HG02763 (cell line): ENCODE data around the gene BAAT.
A peak's percentile ranks its signal among the peaks of the same experiment; 100 is the strongest.
"Not testable (repeated sequence)": the region's sequence is repeated elsewhere in the genome, so short reads cannot be mapped to it uniquely, and the experiment has no call there.

ENCODE experiments used
- ATAC-seq: cut with Tn5 transposase; IDR thresholded peaks from one replicate; pipeline ENCODE4 v1.9.1; 2021; ENCODE audit warnings: mild to moderate bottlenecking, moderate library complexity; ENCODE audit not compliant: unreplicated experiment

The BAAT gene

DNA sequence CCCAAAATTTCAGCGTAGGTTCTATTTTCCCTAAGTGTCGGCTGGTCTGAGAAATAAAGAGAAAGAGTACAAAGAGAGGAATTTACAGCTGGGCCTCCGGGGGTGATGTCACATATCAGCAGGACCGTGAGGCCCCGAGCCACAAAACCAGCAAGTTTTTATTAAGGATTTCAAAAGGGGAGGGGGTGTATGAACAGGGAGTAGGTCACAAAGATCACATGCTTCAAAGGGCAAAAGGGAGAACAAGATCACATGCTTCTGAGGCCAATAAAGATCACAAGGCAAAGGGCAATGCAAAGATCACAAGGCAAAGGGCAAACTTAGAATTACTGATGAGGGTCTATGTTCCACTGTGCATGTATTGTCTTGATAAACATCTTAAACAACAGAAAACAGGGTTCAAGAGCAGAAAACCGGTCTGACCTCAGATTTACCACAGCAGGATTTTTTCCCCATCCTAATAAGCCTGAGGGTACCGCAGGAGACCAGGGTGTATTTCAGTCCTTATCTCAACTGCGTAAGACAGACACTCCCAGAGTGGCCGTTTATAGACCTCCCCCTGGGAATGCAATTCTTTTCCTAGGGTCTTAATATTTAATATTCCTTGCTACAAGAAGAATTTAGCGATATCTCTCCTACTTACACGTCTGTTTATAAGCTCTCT, at the start of gene BAAT:
Gene BAAT (minus strand): TSS at position 134 of the 664 bp plus-strand sequence. CDS start 13,602 bp downstream, outside the sequence.
- not testable (repeated sequence) for ATAC-seq

DNA sequence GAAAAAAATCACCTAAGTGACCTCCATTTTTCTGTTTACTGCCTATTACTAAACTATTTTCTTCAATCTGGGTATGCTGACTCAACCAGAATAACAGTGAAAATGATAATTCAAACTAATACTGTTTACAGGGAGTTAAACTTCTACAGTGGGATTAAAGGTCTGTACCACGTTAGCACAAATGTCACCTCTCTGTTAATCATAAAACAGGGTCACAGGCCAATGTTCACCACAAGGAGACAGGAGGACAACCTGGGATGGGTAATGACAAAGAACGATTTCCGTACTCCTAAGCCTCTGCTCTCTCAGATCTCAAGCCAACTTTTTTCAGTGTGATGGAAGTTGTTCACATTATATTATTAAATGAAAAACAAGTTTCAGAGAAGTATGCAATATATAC, 48.4 kb upstream of the BAAT start:
- ATAC-seq, result no peak

DNA sequence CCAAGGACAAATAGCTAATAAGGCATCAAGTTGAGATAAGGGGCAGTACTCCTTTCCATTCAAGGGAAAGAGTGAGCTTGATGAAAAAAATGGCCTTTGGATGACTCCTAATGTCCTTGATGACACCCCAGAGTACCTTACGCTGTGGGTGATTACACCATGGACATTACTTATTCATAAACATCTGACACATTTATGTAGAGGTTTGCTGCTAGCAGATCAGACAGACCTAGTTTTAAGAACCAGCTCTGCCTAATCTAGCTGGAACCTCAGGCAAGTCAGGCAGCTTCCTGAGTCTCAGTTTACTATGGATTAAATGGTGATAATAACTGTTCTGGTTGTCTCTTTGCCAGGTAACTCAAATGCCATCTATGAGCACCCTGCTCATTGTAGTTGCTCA, 47.9 kb upstream of the BAAT start:
- ATAC-seq, result no peak

DNA sequence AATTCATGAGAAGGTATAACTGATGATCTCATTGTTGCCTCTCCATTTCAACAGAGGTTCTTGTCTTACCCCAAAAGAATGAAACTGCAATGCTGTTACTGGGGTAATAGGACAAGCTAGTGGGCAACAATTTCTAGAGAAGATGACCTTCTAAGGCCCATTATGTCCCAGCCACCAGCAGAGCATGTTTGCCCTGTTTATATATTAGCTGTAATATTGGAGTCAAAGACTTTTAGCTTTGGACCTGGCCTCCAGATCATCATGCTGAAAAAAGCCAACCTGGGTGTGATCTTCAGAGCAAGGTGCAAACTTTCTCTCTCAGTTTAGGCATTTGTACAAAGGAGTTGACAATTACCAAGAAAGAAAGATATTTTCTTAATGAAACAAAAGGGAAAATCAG, 47.4 kb upstream of the BAAT start:
- ATAC-seq, result no peak

DNA sequence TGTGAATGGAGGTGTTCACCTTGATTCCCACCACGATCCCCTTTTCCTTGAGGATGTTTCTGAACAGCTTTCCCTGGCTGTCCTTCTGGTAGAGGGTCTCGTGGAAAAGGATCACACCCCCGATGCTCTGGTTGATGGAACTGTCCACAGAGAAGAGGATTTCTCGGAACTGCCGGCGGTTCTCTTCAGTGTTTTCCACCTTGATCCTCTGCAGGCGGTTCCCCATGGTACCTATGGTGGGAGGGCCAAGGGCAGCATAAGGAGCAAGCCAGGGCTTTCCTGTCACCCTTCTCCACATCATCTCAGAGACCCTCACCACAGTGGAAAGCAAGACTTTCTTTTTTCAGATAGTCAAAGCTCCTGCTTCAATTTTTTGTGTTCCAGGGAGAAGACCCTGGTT, 44.9 kb upstream of the BAAT start:
- no peak for ATAC-seq

DNA sequence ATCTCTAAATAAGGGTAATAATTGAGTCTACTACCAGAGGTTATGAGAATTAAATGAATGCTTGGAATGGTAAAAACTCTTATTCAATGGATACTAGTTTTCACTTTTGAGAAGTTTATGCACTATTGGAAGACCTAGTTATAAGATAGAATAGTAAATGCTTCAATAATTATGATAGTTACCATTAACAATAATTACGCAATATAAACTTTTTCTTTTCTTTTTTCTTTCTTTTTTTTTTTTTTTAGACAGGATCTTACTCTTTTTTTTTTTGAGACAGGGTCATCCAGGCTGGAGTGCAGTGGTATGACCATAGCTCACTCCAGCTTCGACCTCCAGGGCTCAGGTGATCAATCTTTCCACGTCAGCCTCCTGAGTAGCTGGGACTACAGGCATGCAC, 44.1 kb upstream of the BAAT start:
- ATAC-seq, result no peak

DNA sequence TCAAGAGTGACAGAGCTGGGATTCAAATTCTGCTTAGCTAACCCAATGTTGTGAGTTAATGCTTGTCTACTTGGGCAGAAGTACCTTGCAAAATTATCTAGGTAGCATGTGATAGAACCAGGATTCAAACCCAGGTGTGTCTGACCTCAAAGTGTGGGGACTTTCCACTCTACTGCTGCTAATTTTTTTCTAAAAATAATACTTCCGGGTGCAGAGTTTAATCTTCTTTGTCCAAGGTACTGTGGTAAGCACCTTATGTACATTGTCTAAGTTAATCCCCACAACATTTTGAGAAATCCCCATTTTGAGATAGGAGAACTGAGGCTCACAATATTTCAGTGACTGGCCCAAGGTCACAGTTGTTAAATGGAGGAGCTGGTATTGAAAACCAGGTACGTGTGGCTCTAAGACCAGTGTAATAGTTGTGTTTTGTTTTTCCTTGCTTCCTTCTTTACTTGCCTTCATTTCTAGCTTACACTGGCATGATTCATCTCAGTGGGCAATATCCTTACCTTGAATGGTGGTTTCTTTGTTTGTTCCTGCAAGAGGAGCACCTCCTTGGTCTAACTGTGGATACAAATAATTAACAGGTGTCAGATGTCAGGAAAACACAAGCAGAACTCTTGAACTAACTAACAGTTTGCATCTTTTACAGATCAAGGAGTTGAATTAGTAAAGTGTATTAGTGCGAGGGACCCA, 43.3 kb upstream of the BAAT start:
- peak; percentile 47 for ATAC-seq

DNA sequence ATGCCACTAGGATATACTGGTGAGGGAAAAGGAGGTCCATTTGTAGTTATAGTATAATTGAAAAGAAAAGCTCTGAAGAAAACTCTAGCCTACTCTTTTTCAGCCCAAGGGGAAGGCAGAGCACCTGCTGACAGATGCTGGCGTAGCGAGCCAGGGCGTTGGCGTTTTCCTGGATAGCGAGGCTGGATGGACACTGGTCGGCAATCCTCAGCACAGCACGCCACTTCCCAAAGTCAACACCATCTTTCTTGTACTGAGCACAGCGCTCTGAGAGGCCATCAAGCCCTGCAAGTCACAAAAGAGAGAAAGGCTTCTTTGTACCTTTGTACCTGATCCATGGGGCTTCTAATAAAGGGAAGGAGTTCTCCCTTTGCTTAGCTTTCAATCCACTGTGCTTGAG, 42.6 kb upstream of the BAAT start:
- no peak for ATAC-seq

DNA sequence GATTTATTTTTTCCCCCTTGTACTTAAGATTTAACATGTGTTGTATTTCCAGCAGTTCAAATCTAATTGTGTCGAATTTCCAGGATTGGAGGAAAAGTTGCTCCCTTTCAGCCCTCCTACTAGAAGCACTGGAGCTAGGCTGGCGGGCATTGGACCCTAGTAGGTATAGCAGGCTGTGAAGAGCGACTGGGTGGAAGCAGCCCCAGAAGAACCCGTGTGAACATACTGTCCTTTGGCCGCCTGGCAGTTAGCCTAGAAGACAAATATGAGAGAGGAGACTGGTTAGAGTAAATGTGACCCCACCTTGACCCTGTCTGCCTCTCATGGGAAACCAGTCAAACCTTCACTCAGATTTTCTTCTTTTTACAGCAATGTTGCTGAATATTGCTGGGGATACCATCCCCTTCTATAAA, 36.9 kb upstream of the BAAT start:
- no peak for ATAC-seq

DNA sequence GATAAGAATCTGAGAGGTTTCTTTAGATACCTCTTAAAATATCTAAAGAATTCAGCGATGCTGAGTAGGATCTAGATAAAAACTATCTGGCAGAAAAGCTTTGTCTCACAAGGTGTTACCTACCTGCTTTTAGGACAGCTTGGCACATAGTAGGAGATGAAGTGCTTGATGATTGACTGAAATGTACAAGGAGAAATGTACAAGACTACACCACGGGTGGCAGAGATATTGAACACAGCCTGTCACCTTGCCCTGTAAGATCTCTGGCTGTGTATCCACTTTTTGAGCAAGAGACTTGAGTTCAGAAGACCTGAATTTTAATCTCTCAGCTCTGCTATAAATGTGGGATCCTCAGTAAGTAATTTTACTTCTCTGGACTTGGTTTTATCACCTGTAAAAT, 35.1 kb upstream of the BAAT start:
- no peak for ATAC-seq

DNA sequence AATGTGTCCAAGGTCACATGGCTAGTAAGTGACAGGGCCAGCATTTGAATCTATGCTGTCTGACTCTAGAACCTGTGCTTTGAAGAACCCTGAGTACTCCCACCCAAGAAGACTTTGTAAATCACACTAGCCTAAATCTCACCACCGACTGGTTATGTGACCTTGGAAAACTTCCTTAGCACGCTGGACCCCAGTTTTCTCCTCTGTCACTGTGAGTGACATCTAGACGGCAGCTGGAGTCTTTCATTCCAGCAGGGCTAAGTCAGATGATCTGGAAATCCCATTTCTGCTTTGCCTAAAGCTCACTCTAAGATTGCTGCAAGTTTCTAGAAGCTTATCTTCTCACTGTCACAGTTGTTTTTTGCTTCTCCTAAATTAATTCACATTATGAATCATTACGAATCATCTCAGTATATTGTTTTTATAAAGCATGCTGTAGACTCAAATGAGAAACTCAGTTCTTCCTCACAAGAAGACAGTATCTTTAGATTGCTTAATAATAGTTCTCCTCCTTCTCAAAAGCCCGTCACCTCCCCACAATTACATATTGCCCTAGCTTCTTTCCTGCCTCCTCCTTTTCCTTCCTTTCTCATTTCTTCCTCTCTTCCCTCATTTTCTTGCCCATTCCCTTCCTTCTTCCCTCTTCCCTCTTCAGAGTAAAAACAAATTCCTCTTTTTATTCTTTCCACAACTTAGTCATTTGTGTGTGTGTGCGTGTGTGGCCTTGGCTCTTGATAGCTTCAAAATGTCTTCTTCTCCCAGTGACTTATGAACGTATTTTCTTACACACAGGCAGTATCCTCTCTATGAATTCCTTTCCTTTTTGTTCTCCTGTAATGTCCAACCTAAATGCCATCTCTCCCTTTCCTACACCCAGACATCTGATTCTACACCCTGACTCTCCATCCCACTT, 34.0 kb upstream of the BAAT start:
- no peak for ATAC-seq

DNA sequence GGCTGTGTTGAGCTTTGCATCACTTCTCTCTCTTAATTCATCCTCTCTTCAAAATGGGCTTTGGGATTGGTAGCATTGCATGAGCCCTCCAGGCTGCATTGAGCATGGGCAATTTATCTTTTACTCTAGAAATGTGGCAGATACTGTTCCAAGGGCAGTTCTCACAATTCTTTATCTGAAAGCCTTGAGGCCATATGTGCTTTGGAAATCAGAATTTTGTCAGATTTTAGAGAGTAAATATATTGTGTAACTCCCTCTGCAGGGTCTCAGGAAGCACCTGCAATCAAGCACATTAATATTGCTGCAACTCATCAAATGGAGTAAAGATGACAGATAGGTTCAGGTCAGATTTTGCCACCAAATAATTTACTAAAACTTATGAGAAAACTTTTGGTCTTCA, 33.2 kb upstream of the BAAT start:
- ATAC-seq, result no peak

DNA sequence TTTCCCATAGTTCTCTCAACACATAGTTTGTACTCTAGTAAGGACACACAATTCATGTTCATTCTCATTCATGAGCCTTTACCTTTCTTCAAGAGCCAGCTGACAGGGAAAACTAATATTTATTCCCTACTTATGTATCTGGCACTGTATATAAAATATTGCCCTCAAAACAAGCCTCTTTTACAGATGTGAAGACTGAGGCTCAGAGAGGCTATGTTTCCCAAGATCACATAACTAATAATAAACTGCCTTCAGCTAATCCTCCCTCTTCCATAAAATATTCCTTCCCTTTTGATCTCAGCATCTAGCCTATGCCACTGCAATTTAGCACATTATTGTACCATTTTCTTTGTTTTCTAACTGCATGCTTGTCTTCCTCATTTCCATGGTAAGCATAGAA, 32.6 kb upstream of the BAAT start:
- ATAC-seq, result no peak

DNA sequence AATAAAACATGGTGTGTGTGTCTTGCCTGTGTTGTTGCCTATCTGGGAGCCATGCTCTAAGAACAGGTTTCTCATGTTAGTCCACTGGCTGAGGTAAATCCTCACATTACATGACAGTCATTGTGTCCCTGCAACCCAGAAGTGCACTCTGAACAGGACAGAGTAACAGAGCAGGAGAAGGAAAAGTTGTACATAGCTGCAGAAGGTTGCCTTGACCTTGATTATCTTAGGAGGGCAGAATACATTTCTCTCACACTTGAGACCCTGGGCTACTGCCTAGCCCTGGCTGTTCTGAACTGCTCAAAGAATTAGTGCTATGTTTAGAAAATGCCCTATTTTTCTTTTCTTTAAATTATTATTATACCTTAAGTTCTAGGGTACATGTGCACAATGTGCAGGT, 30.8 kb upstream of the BAAT start:
- ATAC-seq, result no peak

DNA sequence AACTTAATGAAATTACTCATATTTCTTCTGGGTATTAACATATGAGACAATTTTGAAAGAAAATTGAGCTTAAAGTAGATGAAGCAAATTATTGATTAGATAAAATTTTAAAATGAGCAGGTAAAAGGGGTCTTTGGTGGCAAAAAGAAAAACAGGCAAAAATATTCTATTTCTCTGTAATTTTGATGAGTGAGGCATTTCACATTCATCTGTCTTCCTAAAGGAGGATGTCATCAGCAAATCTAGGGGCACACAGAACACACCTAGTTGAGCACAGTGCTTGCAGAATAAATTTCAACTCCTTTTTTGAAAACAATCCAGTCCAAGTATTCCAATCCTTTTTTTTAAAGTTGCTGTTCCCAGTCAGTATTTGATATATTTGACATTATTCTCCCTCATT, 30.0 kb upstream of the BAAT start:
- no peak for ATAC-seq

DNA sequence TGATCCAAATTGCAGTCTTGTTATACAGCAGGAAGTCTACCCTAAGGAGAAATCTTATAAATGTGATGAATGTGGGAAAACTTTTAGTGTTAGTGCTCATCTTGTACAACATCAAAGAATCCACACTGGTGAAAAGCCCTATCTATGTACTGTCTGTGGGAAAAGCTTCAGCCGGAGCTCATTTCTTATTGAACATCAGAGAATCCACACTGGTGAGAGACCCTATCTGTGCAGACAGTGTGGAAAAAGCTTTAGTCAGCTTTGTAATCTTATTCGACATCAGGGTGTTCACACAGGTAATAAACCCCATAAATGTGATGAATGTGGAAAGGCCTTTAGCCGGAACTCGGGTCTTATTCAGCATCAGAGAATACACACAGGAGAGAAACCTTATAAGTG, 24.3 kb upstream of the BAAT start:
- ATAC-seq, result no peak

DNA sequence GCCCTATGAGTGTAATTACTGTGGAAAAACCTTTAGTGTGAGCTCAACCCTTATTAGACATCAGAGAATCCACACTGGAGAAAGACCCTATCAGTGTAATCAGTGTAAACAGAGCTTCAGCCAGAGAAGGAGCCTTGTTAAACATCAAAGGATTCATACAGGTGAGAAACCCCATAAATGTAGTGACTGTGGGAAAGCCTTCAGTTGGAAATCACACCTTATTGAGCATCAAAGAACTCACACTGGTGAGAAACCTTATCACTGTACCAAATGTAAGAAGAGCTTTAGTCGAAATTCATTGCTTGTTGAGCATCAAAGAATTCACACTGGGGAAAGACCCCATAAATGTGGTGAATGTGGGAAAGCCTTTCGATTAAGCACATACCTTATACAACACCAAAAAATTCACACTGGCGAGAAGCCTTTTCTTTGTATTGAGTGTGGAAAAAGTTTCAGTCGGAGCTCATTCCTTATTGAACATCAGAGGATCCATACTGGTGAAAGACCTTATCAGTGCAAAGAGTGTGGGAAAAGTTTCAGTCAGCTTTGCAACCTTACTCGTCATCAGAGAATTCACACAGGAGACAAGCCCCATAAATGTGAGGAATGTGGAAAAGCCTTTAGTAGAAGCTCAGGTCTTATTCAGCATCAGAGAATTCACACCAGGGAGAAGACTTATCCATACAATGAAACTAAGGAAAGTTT, 23.7 kb upstream of the BAAT start:
- ATAC-seq, result no peak

DNA sequence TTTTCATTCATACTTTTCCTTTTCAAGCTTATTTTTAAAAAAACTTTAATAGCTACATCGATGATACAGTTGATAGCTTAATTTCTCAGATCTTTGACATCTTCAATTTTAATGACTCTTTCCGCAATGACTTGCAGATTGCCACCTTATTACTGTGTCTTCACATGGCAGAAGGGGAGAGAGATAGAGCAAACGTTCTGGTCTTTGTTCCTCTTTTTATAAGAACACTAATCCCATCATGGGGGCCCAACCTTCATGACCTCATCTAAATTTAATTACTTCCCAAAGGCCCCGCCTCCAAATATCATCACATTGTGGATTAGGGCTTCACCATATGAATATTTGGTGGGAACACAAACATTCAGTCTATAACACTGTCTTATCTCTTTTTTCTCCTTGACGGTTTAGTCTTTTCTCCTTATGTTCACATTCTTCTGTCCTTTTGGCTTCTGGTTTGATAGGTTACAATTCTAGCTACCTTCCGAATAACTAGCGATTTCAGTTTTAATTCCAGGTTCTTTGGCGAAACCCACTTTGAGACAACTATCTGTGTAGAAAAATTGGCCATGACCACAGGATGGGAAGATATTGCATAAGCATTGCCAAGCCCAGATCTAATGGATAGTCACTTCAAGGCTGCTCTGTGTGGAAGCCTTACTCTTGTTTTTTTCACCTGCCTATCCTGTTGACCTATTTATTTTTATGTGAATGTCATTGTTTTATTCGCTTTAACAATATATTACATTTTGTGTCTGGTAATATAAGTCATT, 18.9 kb upstream of the BAAT start:
- no peak for ATAC-seq

DNA sequence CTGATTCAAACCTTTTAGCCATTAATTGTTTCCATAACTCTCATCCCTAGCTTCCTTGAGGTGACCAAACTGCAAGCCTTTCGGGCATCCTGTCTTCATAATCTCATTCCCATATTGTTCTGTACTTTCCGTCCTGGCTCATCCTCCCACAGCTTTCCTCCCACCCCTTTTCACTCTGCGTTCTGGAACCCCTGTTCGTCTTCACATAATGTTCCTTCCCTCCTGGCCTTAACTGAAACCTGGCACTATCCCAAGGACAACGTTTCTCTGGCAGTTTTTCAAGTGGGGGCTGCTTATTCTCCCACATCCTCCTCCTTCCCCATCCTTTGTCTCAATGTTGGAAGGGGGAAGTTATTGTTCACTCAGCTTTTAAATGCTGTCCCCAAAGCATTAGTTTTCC, 15.3 kb upstream of the BAAT start:
- ATAC-seq, result no peak

DNA sequence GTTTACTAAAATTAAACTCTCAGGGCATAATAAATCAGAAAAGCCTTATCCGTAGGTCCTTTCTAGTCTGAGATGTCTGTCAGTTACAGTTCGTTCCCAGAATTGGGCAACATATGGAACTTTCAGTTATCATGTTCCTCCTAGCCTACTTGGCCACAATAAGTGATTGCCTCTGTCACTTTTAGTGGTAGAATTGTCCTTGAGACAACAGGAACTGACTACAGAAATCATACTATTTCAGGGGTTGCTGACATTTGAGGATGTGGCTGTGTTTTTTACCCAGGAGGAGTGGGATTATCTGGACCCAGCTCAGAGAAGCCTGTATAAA, 14.8 kb upstream of the BAAT start:
- ATAC-seq, result no peak
